ENCODE data around the gene SLAMF1.
"Not testable (repeated sequence)": the region's sequence is repeated elsewhere in the genome, so short reads cannot be mapped to it uniquely, and the experiment has no call there.

The SLAMF1 gene

GRCh38 chr1:160607011-160607671 lies 39.7 kb downstream of the SLAMF1 start:
- DNase-seq (ENCODE audit: low spot score) (peak; percentile 68), FAIRE-seq (no peak)

DNA sequence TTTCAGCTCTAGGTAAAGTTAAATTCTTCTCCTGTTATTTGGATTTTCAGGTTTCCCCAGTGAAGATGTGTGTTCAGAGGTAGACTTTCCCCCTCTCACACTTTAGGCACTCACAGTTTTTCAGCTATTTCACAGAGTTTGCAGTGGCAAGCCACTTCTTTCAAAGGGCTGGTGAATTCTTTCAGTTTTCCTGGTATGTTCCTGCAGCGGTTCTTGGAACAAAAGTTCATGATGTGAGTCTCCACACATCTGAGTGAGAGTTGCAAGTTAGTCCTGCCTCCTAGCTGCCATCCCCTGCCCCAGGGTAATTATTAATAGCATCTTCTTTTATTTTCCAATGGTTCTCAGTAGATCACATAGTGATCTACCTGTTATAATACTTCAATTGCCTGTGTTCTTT lies 40.2 kb downstream of the SLAMF1 start:
- no peak for FAIRE-seq
- no peak for DNase-seq (ENCODE audit: low spot score)

DNA sequence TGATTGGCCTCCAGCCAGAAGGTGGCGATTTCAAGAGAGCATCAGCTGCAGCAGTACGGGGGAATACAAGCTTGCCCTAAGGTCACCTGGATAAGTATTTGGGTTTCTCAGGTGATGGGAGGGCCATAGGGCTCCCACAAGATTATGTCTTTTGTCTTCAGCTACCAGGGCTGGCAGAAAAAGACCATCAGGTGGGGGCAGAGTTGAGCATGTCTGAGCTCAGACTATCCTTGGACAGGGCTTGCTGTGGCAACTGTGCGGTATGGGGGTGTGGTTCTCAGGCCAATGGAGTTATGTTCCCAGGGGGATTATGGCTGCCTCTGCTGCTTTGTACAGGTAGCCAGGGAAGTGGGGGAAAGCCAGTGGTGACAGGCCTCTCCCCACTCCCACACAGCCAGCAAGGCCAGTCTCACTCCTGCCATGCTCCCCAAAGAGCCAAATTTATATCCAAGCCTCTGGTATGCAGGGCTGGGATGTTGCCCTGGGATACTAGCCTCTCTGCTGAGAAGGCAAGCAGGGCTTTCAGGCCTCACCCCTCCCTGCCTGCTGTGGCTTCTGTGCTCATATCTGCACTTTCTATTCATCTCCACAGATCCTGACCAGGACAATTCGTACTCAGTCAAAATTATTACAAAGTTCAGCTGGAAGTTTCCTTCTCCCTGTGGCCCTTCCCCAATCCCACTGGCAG lies 40.9 kb downstream of the SLAMF1 start:
- DNase-seq (ENCODE audit: low spot score): no peak

DNA sequence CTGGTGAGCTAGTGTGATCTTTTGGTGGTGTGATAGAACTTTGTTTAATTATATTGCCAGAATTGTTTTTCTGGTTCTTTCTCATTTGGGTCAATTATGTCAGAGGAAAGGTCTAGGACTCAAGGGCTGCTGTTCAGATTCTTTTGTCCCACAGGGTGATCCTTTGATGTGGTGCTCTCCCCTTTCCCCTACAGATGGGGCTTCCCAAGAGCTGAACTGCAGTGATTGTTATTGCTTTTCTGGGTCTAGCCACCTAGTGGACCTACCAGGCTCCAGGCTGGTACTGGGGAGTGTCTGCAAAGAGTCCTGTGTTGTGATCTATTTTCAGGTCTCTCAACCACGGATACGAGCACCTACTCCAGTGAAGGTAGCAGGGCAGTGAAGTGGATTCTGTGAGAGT lies 41.6 kb downstream of the SLAMF1 start:
- FAIRE-seq (no peak), DNase-seq (ENCODE audit: low spot score) (no peak)

More for the DNA sequence above, 40.9 kb downstream of the SLAMF1 start:
- no peak for FAIRE-seq

DNA sequence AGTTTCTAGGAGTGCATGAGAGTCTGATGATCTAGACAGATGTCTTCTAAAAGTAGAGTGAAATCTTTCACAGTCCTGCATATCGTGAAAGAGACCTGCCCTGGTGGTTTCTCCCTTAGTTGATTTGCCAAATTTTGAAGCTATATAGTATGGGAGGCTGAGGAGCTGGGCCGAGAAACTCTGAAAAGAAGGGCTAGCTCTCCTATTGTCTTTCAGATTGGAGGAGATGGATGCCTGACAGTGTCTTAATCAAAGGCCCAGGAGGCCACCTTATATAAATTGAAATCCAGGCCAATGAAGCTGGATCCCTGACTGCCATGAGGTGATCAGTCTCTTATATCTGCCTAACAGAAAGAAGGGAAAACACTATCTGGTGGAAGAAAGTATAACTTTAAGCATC lies 49.1 kb downstream of the SLAMF1 start:
- FAIRE-seq: no peak
- DNase-seq (ENCODE audit: low spot score): no peak

DNA sequence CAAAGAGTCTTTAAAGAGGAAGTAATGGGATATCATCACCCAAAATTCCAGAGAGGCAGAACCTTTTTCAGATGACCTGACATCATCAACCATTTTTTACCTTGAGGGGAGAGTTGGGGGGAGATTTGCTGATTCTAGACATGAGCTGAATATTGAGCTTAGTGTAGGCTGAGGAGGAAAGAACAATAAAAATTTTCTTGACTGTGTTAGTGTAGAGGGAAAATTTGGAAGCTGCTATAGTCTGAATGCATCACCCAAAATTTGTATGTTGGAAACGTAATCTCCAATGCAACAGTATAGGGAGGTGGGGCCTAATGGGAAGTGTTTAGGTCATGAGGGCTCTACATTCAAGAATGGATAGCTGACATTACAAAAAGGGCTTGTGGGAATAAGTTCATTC lies 49.8 kb downstream of the SLAMF1 start:
- DNase-seq (ENCODE audit: low spot score): no peak
- FAIRE-seq: no peak

- no peak for DNase-seq (ENCODE audit: low spot score)
- no peak for FAIRE-seq
Observed at GRCh38 chr1:160590488-160590887, 56.4 kb downstream of the SLAMF1 start.

- DNase-seq (ENCODE audit: low spot score) (no peak), FAIRE-seq (no peak)
Observed at GRCh38 chr1:160588468-160588867, 58.4 kb downstream of the SLAMF1 start.

GRCh38 chr1:160584784-160585183 lies 62.1 kb downstream of the SLAMF1 start:
- DNase-seq (ENCODE audit: low spot score) (no peak), FAIRE-seq (no peak)

- not testable (repeated sequence) for DNase-seq (ENCODE audit: low spot score); FAIRE-seq
Observed at GRCh38 chr1:160582976-160583375, 63.9 kb downstream of the SLAMF1 start.

DNA sequence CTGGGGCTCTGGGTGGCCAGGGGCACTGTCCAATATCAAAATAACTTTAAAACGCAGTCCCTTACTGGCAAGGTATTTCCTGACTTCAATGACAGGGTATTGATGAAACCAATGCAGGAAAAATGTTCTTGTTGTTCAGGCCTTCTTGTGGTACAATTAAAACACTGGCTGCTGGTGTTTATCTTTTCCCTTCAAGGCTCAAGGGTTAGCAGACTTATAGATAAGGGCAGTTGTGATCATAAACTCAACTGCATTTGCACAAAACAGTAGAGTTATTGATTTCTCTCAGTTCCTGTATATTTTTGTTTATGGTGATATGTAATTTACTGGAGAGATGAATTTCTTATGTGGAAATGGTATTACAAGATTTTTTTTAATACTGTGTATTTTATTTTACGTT lies 64.9 kb downstream of the SLAMF1 start:
- no peak for FAIRE-seq
- DNase-seq (ENCODE audit: low spot score): no peak

DNA sequence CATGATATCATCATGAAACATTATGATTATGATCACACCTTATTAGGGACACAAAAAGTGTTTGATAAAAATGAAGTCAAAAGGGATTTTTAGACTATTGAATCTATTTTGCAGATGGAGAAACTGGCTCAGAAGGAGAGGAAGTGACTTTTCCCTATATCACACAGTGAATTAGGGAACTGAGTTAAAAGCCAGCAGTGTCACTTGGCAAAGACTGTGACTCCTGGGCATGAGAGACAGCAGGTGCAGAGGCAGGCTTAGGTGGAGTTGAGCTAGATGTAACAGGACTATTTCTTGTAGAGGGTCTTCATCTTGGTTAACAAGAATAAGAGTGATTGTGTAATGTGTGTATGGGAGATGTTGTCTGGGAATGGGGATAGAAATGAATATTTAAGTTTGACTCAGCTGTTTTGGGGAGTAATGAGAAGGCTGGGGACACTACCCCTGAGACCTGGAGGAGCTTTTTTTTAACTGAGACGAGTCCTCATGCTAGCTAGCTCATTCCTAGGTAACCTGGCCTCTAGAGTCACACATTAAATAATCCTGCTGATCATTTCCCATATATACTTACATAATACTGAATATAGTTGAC lies 66.5 kb downstream of the SLAMF1 start:
- no peak for FAIRE-seq
- DNase-seq (ENCODE audit: low spot score): no peak

- DNase-seq (ENCODE audit: low spot score) (no peak), FAIRE-seq (no peak)
Observed at GRCh38 chr1:160579216-160579701, 67.6 kb downstream of the SLAMF1 start, which contains the start of gene CD84. TSS of gene CD84 (minus strand) at chr1:160579496. CDS start at chr1:160579437, 59 bp downstream.

DNA sequence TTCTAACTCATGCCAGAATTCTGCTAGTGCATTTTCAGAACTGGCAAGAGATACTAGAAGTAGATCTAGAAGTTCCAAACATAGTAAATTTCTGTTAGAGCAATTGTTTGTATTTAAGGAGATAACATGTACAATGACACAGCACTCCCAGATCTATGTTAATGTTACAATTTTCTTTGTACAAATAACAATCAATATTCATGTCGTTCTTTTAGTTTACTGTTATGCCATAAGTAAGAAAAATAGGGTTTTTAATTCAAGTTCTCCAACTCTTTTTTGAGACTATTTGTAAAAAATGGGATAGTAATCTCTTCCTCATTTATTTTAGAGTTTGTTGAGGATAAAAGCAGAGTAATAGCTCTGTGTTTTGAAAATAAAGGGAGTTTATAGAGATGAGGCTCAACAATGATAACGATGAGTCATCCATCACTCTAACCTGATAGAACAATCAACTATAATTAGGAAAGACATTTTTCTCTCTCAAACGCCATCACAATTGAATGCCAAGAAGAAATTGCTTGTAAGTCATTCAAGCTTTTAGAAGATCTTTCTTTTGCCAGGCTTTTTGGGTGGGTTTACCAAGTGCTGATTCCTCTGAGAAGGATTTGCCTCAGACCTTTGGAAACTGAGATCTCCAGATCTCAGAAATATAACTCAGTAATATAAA lies 68.2 kb downstream of the SLAMF1 start:
- no peak for DNase-seq (ENCODE audit: low spot score)
- FAIRE-seq: no peak

GRCh38 chr1:160578175-160578524 lies 68.7 kb downstream of the SLAMF1 start:
- FAIRE-seq: no peak
- no peak for DNase-seq (ENCODE audit: low spot score)

GRCh38 chr1:160577671-160578070 lies 69.2 kb downstream of the SLAMF1 start:
- no peak for FAIRE-seq
- no peak for DNase-seq (ENCODE audit: low spot score)

- no peak for FAIRE-seq
Observed at GRCh38 chr1:160576884-160577283, 70.0 kb downstream of the SLAMF1 start.

GRCh38 chr1:160576390-160576789 lies 70.5 kb downstream of the SLAMF1 start:
- DNase-seq (ENCODE audit: low spot score): no peak
- FAIRE-seq: no peak

More at GRCh38 chr1:160576884-160577283, 70.0 kb downstream of the SLAMF1 start:
- DNase-seq (ENCODE audit: low spot score): no peak

DNA sequence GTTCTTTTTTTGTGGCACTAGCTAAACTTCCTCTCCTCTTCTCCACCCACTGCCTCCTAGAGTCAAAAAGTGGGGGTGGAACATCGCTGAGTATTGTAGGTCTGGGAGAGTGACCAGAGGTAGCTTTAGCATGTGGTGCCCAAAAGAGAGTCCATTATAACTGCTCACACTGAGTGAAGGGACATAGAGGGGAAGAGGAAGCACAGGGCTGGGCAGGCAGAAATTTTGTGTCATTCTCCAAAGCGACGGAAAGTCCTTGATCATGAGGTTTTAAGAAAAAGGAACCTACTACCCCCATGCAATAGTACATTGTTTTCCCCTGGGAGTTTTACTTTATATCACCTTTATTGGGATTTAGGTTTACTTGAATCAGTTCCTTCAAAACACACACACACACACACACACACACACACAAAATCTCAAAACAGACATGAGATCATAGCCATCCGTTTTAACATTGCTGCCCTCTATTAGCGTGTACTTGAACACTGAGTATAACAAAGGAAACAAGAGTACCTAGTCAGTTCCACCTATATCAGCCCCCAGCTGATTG lies 71.7 kb downstream of the SLAMF1 start:
- no peak for FAIRE-seq

GRCh38 chr1:160570840-160571239 lies 76.0 kb downstream of the SLAMF1 start:
- FAIRE-seq (no peak), DNase-seq (ENCODE audit: low spot score) (no peak)

More for the DNA sequence above, 71.7 kb downstream of the SLAMF1 start:
- no peak for DNase-seq (ENCODE audit: low spot score)

DNA sequence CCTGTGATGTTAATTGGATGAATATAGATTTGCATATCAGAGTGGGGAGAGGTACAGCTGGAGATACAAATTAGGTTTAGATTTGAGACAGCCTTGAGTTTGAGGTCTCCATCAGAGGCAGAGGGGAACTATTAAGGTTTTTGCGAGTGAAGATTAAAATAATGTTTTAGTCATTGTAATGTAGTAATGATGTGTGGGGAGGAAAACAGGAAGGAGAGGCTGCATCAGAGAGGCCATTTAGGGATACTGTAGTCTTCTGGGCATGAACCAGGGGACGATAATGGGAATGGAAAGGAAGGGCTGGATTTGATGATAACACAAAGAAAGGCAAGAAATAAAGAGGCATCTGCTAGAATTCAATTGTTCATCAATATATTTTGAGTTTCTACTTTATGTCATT lies 77.0 kb downstream of the SLAMF1 start:
- DNase-seq (ENCODE audit: low spot score) (no peak), FAIRE-seq (no peak)
